SK-N-SH treated with all-trans-retinoic acid at 6 μM for 48 hours (cell line): ENCODE data around the gene DOK4.

Experiments used
- ARNTL ChIP-seq: fragments of 450-650 bp; formaldehyde crosslinking; IDR thresholded peaks from 2 replicates; pipeline ENCODE4 v1.5.0; 2020; ENCODE audit warnings: low read depth, mild to moderate bottlenecking, moderate library complexity, borderline replicate concordance
- BACH2 ChIP-seq: fragments of 250-450 bp; sonication (Bioruptor Pico); IDR thresholded peaks from 2 replicates; pipeline ENCODE4 v1.9.0; 2021; ENCODE audit warnings: mild to moderate bottlenecking, borderline replicate concordance
- RARB ChIP-seq: fragments of 250-450 bp; sonication (Bioruptor Pico); IDR thresholded peaks from 2 replicates; pipeline ENCODE4 v1.8.0; 2021; ENCODE audit warnings: mild to moderate bottlenecking, moderate library complexity
- TCF4 ChIP-seq: fragments of 250-450 bp; sonication (Bioruptor Pico); IDR thresholded peaks from 2 replicates; pipeline ENCODE4 v1.8.0; 2021; ENCODE audit warnings: mild to moderate bottlenecking, moderate library complexity, borderline replicate concordance
- TOX ChIP-seq: fragments of 250-450 bp; sonication (Bioruptor Pico); IDR thresholded peaks from 2 replicates; pipeline ENCODE4 v1.8.0; 2021; ENCODE audit warnings: mild to moderate bottlenecking, moderate library complexity, borderline replicate concordance
- ZC3H10 ChIP-seq: fragments of 250-450 bp; sonication (Bioruptor Pico); IDR thresholded peaks from 2 replicates; pipeline ENCODE4 v1.5.1; 2021; ENCODE audit warnings: mild to moderate bottlenecking, moderate library complexity
- ZFP3 ChIP-seq: fragments of 250-450 bp; sonication (Bioruptor Pico); IDR thresholded peaks from 2 replicates; pipeline ENCODE4 v1.5.0; 2020; ENCODE audit warnings: mild to moderate bottlenecking, moderate library complexity
- ZFP30 ChIP-seq: fragments of 450-650 bp; formaldehyde crosslinking; IDR thresholded peaks from 2 replicates; pipeline ENCODE4 v1.5.0; 2022; ENCODE audit warnings: mild to moderate bottlenecking, moderate library complexity
- ZNF8 ChIP-seq: fragments of 450-650 bp; formaldehyde crosslinking; IDR thresholded peaks from 2 replicates; pipeline ENCODE4 v1.5.0; 2020; ENCODE audit warnings: mild to moderate bottlenecking, moderate library complexity
- TF ChIP-seq, protein P1 (sequence below): fragments of 250-450 bp; sonication (Bioruptor Pico); IDR thresholded peaks from 2 replicates; pipeline ENCODE4 v1.8.0; 2020; ENCODE audit warnings: mild to moderate bottlenecking, moderate library complexity, borderline replicate concordance
- TF ChIP-seq, protein P2 (sequence below): fragments of 250-450 bp; sonication (Bioruptor Pico); IDR thresholded peaks from 2 replicates; pipeline ENCODE4 v1.5.1; 2020; ENCODE audit warnings: low read depth, mild to moderate bottlenecking, moderate library complexity
- TF ChIP-seq, protein P3 (sequence below): fragments of 250-450 bp; sonication (Bioruptor Pico); IDR thresholded peaks from 2 replicates; pipeline ENCODE4 v1.8.0; 2021; ENCODE audit warnings: low read depth, mild to moderate bottlenecking, moderate library complexity, borderline replicate concordance

DNA sequence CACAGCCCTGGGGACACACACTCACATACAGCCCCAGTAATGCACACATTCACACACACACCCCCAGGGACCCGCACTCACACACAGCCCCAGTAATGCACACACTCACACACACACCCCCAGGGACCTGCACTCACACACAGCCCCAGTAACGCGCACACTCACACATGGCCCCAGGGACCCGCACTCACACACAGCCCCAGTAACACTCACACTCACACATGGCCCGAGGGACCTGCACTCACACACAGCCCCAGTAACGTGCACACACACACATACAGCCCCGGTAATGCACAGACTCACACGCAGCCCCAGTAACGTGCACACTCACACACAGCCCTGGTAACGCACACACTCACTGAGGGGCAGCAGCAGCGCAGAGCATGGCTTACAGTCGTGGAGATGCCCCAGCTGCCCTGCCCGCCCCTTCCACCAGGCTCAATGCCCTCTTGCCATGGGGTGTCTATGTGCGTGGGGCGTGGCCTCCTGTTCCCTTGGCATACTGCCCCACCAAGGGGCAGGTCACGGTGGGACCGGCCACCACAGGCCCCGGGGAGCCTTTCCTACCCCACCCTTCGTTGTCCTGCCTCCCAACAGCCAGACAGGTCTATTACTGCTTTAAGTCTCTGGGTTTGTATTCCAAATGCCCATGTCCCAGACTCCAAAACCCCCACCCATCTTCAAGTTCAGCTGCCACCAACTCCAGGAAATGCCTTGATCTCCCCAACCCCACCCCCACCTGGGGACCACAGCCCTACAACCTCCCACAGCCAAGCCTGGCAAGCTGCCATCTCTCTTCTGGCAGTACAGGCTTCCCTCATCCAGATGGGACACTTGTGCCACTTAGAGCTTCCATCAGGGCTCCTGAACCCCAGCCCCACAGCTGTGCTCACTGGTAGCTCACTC, 47.4 kb upstream of the DOK4 start:
- TF ChIP-seq ARNTL (CRISPR knock-in tag) = no peak
- TF ChIP-seq TOX (CRISPR knock-in tag) = no peak
- TF ChIP-seq ZNF8 (CRISPR knock-in tag) = no peak
- TF ChIP-seq, protein P1, sequence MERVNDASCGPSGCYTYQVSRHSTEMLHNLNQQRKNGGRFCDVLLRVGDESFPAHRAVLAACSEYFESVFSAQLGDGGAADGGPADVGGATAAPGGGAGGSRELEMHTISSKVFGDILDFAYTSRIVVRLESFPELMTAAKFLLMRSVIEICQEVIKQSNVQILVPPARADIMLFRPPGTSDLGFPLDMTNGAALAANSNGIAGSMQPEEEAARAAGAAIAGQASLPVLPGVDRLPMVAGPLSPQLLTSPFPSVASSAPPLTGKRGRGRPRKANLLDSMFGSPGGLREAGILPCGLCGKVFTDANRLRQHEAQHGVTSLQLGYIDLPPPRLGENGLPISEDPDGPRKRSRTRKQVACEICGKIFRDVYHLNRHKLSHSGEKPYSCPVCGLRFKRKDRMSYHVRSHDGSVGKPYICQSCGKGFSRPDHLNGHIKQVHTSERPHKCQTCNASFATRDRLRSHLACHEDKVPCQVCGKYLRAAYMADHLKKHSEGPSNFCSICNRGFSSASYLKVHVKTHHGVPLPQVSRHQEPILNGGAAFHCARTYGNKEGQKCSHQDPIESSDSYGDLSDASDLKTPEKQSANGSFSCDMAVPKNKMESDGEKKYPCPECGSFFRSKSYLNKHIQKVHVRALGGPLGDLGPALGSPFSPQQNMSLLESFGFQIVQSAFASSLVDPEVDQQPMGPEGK (CRISPR knock-in tag) = no peak
- TF ChIP-seq TCF4 (CRISPR knock-in tag) = no peak
- TF ChIP-seq, protein P2, sequence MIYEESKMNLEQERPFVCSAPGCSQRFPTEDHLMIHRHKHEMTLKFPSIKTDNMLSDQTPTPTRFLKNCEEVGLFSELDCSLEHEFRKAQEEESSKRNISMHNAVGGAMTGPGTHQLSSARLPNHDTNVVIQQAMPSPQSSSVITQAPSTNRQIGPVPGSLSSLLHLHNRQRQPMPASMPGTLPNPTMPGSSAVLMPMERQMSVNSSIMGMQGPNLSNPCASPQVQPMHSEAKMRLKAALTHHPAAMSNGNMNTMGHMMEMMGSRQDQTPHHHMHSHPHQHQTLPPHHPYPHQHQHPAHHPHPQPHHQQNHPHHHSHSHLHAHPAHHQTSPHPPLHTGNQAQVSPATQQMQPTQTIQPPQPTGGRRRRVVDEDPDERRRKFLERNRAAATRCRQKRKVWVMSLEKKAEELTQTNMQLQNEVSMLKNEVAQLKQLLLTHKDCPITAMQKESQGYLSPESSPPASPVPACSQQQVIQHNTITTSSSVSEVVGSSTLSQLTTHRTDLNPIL (CRISPR knock-in tag) = no peak
- TF ChIP-seq, protein P3, sequence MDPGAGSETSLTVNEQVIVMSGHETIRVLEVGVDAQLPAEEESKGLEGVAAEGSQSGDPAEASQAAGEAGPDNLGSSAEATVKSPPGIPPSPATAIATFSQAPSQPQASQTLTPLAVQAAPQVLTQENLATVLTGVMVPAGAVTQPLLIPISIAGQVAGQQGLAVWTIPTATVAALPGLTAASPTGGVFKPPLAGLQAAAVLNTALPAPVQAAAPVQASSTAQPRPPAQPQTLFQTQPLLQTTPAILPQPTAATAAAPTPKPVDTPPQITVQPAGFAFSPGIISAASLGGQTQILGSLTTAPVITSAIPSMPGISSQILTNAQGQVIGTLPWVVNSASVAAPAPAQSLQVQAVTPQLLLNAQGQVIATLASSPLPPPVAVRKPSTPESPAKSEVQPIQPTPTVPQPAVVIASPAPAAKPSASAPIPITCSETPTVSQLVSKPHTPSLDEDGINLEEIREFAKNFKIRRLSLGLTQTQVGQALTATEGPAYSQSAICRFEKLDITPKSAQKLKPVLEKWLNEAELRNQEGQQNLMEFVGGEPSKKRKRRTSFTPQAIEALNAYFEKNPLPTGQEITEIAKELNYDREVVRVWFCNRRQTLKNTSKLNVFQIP = no peak
- TF ChIP-seq BACH2 (CRISPR knock-in tag) = no peak
- no peak for TF ChIP-seq ZFP3
- TF ChIP-seq ZFP30 (CRISPR knock-in tag) = no peak
- TF ChIP-seq ZC3H10 (CRISPR knock-in tag) = no peak
- TF ChIP-seq RARB = no peak
